Measurements from ENCODE around the gene PKIB.
"Not testable (repeated sequence)": the region's sequence is repeated elsewhere in the genome, so short reads cannot be mapped to it uniquely, and the experiment has no call there.

Gene PKIB

DNA sequence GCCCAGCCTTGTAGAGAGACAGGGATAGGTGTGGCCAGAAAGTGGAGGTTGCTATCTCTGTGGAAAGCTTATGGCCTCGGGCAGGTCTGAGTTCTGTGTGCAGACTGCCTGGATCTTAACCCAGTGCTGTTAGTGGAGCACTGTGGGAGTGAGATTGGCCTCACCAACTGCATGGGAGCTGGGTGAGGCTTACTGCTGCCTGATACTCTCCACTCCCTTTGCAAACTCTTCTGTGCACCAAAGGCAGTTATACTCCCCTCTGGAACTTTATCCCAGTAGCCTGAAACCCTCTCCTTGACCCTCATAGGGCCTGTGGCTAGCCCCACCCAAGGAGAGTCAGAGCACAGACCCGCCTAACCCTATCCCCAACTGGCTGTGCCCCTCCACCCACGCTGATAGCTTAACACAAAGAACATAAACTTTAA, 41.4 kb upstream of the PKIB start:
- H3K4me3 ChIP-seq (ENCODE audit: control insufficient read depth, low read depth, low read length), result no peak overlapping the region
- TF ChIP-seq, protein P1, sequence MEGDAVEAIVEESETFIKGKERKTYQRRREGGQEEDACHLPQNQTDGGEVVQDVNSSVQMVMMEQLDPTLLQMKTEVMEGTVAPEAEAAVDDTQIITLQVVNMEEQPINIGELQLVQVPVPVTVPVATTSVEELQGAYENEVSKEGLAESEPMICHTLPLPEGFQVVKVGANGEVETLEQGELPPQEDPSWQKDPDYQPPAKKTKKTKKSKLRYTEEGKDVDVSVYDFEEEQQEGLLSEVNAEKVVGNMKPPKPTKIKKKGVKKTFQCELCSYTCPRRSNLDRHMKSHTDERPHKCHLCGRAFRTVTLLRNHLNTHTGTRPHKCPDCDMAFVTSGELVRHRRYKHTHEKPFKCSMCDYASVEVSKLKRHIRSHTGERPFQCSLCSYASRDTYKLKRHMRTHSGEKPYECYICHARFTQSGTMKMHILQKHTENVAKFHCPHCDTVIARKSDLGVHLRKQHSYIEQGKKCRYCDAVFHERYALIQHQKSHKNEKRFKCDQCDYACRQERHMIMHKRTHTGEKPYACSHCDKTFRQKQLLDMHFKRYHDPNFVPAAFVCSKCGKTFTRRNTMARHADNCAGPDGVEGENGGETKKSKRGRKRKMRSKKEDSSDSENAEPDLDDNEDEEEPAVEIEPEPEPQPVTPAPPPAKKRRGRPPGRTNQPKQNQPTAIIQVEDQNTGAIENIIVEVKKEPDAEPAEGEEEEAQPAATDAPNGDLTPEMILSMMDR (conservative IDR thresholded peaks at IDR 0.05; ENCODE audit: control insufficient read depth, insufficient read depth, low read depth, low read length), result no peak
- no peak for DNase-seq (ENCODE audit: low read depth)

DNA sequence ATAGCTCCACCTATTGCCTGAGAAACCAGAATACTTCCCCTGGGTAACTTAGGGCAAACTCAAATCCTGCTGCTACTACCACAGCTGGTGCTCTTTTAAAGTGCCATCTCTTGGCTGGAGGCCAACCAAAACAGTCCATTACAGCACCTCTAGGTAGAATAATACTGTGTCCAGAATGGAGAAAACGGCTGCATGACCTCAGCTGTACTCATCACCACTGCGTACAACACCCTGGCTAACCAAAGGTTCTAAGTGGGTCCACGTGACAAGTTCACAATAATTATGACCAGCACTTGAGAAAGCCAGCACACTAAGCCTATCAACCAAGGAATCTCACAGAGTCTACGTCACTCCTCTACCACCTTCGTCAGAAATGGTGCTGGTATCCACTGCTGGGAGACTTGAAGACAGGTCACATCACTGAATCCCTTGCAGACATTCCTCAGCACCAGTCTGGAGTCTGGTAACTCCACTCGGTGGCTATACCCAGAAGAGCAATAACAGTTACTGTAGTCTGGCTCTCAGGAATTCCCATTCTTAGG, 40.9 kb upstream of the PKIB start:
- TF ChIP-seq, protein P1 (conservative IDR thresholded peaks at IDR 0.05; ENCODE audit: control insufficient read depth, insufficient read depth, low read depth, low read length), result no peak
- DNase-seq (ENCODE audit: low read depth), result no peak
- H3K4me3 ChIP-seq (ENCODE audit: control insufficient read depth, low read depth, low read length), result no peak overlapping the region

DNA sequence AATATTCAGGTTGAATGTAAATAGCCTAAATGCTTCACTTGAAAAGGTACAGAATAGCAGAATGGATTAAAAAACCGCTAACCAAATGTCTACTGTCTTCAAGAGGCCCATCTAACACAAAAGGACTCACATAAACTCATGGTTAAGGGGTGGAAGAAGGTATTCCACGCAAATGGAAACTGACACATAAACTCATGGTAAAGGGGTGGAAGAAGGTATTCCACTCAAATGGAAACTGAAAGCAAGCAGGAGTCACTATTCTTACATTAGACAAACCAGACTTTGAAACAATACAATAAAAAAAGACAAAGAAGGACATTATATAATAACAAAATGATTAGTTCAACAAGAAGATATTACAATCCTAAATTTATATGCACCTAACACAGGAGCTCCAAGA, 38.3 kb upstream of the PKIB start:
- no peak overlapping the region for H3K4me3 ChIP-seq (ENCODE audit: control insufficient read depth, low read depth, low read length)
- DNase-seq (ENCODE audit: low read depth), result no peak
- TF ChIP-seq, protein P1 (conservative IDR thresholded peaks at IDR 0.05; ENCODE audit: control insufficient read depth, insufficient read depth, low read depth, low read length), result no peak

DNA sequence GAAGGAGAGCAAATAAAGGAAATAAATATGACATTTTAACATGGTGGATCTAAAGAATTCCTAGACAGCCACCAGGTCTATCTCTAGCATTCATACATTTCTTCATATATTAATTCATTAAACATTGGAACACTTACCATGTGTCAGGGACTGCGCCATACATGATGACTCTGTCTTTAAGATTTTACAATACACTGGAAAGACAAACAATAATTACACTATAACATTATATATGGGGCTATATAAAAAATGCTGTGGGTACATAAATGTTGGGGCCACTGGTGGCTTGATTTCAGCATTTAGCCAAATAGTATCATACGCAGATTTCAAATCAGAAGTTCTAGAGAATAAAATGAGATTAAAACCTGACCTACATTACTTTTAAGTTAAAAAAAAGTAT, 33.3 kb upstream of the PKIB start:
- no peak overlapping the region for H3K4me3 ChIP-seq (ENCODE audit: control insufficient read depth, low read depth, low read length)
- TF ChIP-seq, protein P1 (conservative IDR thresholded peaks at IDR 0.05; ENCODE audit: control insufficient read depth, insufficient read depth, low read depth, low read length), result no peak
- DNase-seq (ENCODE audit: low read depth), result no peak

DNA sequence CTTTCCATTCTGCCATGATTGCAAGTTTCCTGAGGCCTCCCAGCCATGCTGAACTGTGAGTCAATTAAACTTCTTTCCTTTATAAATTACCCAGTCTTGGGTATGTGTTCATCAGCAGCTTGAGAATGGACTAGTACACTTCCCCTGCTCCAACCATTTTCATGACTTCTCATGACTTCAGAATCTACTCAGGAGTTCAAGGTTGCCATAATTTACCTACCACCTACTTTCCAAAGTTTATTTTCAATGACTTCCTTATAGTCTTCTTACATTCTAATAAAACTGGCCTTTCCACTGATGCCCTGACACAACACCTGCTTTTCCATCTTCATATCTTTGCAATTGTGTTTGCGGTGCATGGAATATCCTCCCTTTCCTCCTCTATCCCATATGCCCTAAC, 31.2 kb upstream of the PKIB start:
- TF ChIP-seq, protein P1 (conservative IDR thresholded peaks at IDR 0.05; ENCODE audit: control insufficient read depth, insufficient read depth, low read depth, low read length), result no peak
- H3K4me3 ChIP-seq (ENCODE audit: control insufficient read depth, low read depth, low read length), result no peak overlapping the region
- no peak for DNase-seq (ENCODE audit: low read depth)

DNA sequence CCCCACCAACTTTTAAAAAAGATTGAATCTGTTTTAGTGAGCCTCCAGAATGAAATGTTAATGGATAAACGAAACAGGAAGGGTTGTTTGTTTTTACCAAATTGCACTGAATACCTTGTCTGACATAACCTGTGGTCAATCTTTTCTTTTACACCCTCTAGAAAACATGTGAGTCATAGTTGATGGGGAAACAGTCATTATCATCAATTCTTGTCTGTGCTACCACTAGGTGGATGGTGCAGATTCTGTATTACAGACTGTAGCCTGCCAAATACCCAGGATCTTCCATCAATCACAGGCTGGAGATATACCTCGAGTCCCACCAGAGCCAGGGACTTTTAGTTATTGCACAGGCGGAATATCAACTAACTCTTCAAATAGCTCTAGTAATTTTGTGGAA, 29.5 kb upstream of the PKIB start:
- TF ChIP-seq, protein P1 (conservative IDR thresholded peaks at IDR 0.05; ENCODE audit: control insufficient read depth, insufficient read depth, low read depth, low read length), result peak; percentile 13
- no peak overlapping the region for H3K4me3 ChIP-seq (ENCODE audit: control insufficient read depth, low read depth, low read length)
- DNase-seq (ENCODE audit: low read depth), result peak; percentile 14

DNA sequence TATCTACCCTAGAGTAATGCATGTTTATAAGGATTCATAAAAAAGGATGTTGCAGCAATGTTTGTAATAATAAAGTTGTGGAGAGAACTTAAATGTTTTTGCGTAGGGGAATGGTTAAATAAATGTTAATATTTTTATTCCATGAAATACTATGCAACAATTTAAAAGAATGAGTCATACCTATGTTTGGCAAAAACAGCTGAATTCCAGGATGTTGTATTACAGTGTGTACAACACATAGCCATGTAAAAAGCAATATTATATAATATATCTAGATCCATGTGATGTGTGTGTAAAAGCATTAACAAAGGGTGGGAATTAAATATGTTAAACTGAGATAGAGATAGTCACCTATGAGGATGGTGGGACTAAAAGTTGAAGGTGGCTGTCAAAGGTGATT, 21.1 kb upstream of the PKIB start:
- peak; percentile 16 for DNase-seq (ENCODE audit: low read depth)
- H3K4me3 ChIP-seq (ENCODE audit: control insufficient read depth, low read depth, low read length), result no peak overlapping the region
- TF ChIP-seq, protein P1 (conservative IDR thresholded peaks at IDR 0.05; ENCODE audit: control insufficient read depth, insufficient read depth, low read depth, low read length), result no peak

DNA sequence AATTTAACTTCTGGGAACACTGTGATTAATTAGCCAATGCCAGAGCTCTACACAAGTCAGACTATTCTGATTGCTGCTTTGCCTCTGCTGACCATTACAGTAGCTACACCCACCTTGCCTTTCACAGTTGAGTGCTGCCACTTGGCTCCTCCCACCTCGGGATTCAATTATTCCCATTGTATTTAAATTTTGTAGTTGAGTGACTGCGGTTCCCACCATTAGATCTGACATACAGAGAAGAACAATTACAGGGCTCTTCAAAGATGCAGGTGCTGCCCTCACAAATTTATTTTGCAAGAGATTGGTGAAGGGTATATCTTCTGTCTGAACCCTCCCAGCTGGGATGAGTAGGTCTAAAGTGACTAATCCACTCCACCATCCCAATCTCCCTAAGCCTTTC, 11.9 kb upstream of the PKIB start:
- H3K4me3 ChIP-seq (ENCODE audit: control insufficient read depth, low read depth, low read length); DNase-seq (ENCODE audit: low read depth): not testable (repeated sequence)

Data from fibroblast of mammary gland (primary cell).